Calu3 (cell line): ENCODE measurements around the gene NXPE3. TPM values are rescaled to one million over a fixed set of nuclear protein-coding genes. Genes with fewer than 3 reads are reported as not detected.
A peak's percentile ranks its signal among the peaks of the same experiment; 100 is the strongest.

Experiments used
- BruUV-seq: library from RNA; stranded (reverse); fragments of 400-500 nt; replicated peaks from 2 replicates; lab custom pipeline; 2021; lab: Mats Ljungman, UMichigan
- CTCF ChIA-PET: fragments of 300-600 bp; sonication (Branson Sonifier 250); formaldehyde crosslinking; loops from one replicate; lab custom pipeline; 2022; ENCODE audit warnings: antibody characterized with exemption; lab: Charles Lee
- DNase-seq: peaks from one replicate; pipeline ENCODE4 v3.0.0; 2022
- H3K27ac Mint-ChIP-seq: one replicate; pipeline ENCODE4 v1.8.0; 2022; ENCODE audit warnings: mixed read lengths; ENCODE audit not compliant: unreplicated experiment
- H3K27me3 Mint-ChIP-seq: one replicate; pipeline ENCODE4 v1.8.0; 2022; ENCODE audit warnings: mixed read lengths; ENCODE audit not compliant: unreplicated experiment
- H3K36me3 Mint-ChIP-seq: one replicate; pipeline ENCODE4 v1.8.0; 2022; ENCODE audit warnings: mild to moderate bottlenecking, moderate library complexity, mixed read lengths; ENCODE audit not compliant: insufficient read depth, unreplicated experiment
- H3K4me1 Mint-ChIP-seq: one replicate; pipeline ENCODE4 v1.8.0; 2022; ENCODE audit warnings: mild to moderate bottlenecking, low read depth, mixed read lengths; ENCODE audit not compliant: unreplicated experiment
- H3K4me3 Mint-ChIP-seq: one replicate; pipeline ENCODE4 v1.8.0; 2022; ENCODE audit warnings: mild to moderate bottlenecking, low read depth, moderate library complexity, mixed read lengths; ENCODE audit not compliant: unreplicated experiment
- H3K9me3 Mint-ChIP-seq: one replicate; pipeline ENCODE4 v1.8.0; 2022; ENCODE audit warnings: low read depth, mixed read lengths; ENCODE audit not compliant: unreplicated experiment
- CTCF ChIP-seq: fragments of 200-600 bp; IDR thresholded peaks from one replicate; pipeline ENCODE4 v1.8.0; 2022; ENCODE audit warnings: antibody characterized with exemption; ENCODE audit not compliant: unreplicated experiment
- intact Hi-C: fragments of 100-400 bp; cut with micrococcal nuclease; formaldehyde crosslinking; loops from one replicate; pipeline ENCODE4 v1.10.0; 2022; ENCODE audit not compliant: unreplicated experiment
- total RNA-seq: library from RNA; stranded (reverse); gene quantifications from 2 replicates; pipeline ENCODE4 v1.2.3, GENCODE V29; 2022

The NXPE3 gene
- total RNA-seq, 1 experiment from 2014 or later: 3.0 TPM

GRCh38 chr3:101836652-101837598, 57.9 kb downstream of the NXPE3 start:
- H3K4me3 Mint-ChIP-seq: no peak overlapping the region
- intact Hi-C loops: no loop called here
- H3K9me3 Mint-ChIP-seq: no peaks in the 10 kb centered on the region
- no TSS peak for BruUV-seq
- no peak overlapping the region for H3K27ac Mint-ChIP-seq
- DNase-seq: no peak
- TF ChIP-seq CTCF: no peak
- H3K36me3 Mint-ChIP-seq: no peaks in the 10 kb centered on the region
- CTCF ChIA-PET: interaction anchor here (0.6 kb wide), 1 partner anchor 40 kb away, joined by 3 read pairs; no protein-coding TSS in a partner anchor
- H3K27me3 Mint-ChIP-seq: no peaks in the 10 kb centered on the region
- peaks cover 24% of the 10 kb centered on the region for H3K4me1 Mint-ChIP-seq

GRCh38 chr3:101838691-101839090, 59.7 kb downstream of the NXPE3 start:
- H3K4me1 Mint-ChIP-seq: peaks cover 29% of the 10 kb centered on the region
- no peaks in the 10 kb centered on the region for H3K9me3 Mint-ChIP-seq
- CTCF ChIA-PET: no interaction called here
- BruUV-seq: no TSS peak
- no peaks in the 10 kb centered on the region for H3K36me3 Mint-ChIP-seq
- no peak overlapping the region for H3K4me3 Mint-ChIP-seq
- H3K27ac Mint-ChIP-seq: no peak overlapping the region
- intact Hi-C loops: no loop called here
- H3K27me3 Mint-ChIP-seq: no peaks in the 10 kb centered on the region
- no peak for DNase-seq
- no peak for TF ChIP-seq CTCF

- no peaks in the 10 kb centered on the region for H3K9me3 Mint-ChIP-seq
- no peaks in the 10 kb centered on the region for H3K36me3 Mint-ChIP-seq
- no peak overlapping the region for H3K4me3 Mint-ChIP-seq
- intact Hi-C loops: no loop called here
- BruUV-seq: no TSS peak
- peak overlapping the region; percentile 21 for H3K27ac Mint-ChIP-seq
- DNase-seq: no peak
- no peak for TF ChIP-seq CTCF
- CTCF ChIA-PET: interaction anchor here (0.6 kb wide), 1 partner anchor 28 kb away, joined by 7 read pairs; no protein-coding TSS in a partner anchor
- no peaks in the 10 kb centered on the region for H3K27me3 Mint-ChIP-seq
- peaks cover 26% of the 10 kb centered on the region for H3K4me1 Mint-ChIP-seq
Measured at GRCh38 chr3:101840066-101840465, 61.1 kb downstream of the NXPE3 start.

- Mint-ChIP-seq H3K27ac (no peak overlapping the region), H3K9me3 (no peaks in the 10 kb centered on the region), H3K27me3 (no peaks in the 10 kb centered on the region), H3K4me3 (no peak overlapping the region), H3K4me1 (peaks cover 18% of the 10 kb centered on the region), H3K36me3 (no peaks in the 10 kb centered on the region)
- CTCF ChIA-PET: no interaction called here
- intact Hi-C loops: no loop called here
- no TSS peak for BruUV-seq
- no peak for TF ChIP-seq CTCF
- no peak for DNase-seq
Measured at GRCh38 chr3:101842245-101842934, 63.4 kb downstream of the NXPE3 start.
